GM21526 (cell line): ENCODE measurements around the gene CLIP3.

Source experiments
- ATAC-seq: cut with Tn5 transposase; IDR thresholded peaks from one replicate; pipeline ENCODE4 v1.9.1; 2021; ENCODE audit warnings: moderate library complexity; ENCODE audit not compliant: unreplicated experiment, low FRiP score

CLIP3 gene

GRCh38 chr19:36009633-36010379, 22.9 kb downstream of the CLIP3 start:
- no peak for ATAC-seq

GRCh38 chr19:36009220-36009619, 23.5 kb downstream of the CLIP3 start:
- no peak for ATAC-seq

DNA sequence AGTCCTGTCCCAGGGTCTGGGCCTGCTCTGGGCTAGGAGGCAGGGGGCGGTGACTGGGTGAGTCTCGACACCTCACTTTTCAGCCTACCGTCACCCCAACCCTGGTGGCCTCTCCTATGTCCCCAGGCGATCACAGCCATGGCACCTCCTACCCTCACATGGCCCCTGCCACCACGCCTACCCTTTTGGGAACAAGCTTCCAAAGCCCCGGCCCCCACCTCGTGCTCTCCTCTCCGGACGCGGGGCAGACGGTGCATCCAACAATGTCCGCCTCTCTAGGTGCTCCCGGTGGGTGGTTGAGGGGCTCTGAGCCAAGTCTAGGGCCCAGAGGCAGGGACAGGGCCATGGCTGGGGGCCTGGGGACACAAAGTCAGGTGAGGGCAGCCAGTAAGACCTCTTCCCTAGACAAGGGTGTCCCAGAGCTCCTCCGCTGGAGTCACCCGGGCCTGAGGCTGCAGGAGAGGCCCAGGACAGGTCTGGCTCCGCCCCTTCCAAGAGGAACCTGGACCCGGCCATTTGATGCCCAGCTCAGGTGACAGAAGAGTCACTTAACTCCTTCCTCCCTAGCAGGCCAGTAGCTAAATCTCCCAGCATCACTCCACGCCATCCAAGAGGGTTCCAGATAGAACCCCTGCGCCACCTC, 24.2 kb downstream of the CLIP3 start, which contains the start of gene SYNE4:
Gene SYNE4 (minus strand): TSS at position 478 of the 643 bp plus-strand sequence. CDS start 132 bp downstream, at position 346.
- no peak for ATAC-seq

GRCh38 chr19:36006955-36007354, 25.7 kb downstream of the CLIP3 start:
- ATAC-seq: no peak

DNA sequence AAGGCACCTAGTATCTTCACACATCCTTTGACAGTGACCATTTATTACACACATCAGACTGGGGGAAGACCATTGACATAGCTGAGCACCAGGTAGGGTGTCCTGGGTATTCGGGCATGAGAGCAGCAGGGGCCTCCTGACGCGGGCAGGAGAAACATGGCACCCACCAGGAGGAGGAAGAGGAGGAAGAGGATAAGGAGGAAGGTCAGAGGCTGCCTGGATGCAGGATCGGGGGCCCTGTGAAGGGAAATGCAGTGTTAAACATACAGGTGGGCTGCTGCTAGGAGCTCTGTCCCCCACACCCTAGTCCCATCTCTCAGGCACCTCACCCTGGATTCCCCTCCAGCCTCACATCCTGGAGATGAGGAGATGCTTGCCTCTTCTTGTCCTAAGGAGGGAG, 29.4 kb downstream of the CLIP3 start:
- no peak for ATAC-seq

- ATAC-seq: no peak
Observed at GRCh38 chr19:36001605-36002004, 31.1 kb downstream of the CLIP3 start.

GRCh38 chr19:35996777-35997176, 35.9 kb downstream of the CLIP3 start:
- ATAC-seq: no peak

DNA sequence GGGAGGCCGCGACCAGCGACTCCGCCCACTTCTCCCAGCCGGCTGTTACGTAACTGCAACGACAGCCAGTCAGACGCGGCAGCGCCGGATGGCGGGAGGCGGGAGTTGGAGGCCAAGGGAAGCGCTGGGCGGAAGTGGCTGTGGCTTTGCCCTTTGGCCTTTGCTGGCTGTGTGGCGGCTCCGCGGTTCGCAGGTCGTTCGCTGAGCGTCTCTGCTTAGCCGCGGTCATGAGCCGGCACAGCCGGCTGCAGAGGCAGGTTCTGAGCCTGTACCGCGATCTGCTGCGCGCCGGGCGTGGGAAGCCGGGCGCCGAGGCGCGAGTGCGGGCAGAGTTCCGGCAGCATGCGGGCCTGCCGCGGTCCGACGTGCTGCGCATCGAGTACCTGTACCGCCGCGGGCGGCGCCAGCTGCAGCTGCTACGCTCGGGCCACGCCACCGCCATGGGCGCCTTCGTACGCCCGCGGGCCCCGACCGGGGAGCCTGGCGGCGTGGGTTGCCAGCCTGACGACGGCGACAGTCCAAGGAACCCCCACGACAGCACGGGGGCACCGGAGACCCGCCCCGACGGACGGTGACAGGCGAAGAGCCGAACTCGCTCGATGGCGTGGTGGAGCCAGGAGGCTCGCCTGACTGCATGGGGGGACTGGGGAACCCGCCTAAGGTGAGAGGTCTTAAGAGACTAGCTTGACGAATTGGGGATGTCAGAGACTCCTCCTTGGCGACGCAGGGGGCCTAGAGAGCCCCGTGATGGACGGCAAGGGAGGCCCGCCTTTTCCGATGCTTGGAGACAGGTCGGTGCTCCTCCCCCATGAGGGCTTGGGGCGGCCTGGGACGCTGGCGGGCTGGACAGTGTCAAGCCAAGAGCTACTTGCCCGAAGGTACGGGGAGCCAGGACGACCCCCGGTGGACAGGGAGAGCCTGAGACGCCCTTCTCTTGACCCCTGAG, 37.4 kb downstream of the CLIP3 start, which contains the start of gene SDHAF1:
Gene SDHAF1 (plus strand): TSS at position 141 of the 946 bp plus-strand sequence. CDS start 87 bp downstream, at position 228.
- ATAC-seq: no peak

DNA sequence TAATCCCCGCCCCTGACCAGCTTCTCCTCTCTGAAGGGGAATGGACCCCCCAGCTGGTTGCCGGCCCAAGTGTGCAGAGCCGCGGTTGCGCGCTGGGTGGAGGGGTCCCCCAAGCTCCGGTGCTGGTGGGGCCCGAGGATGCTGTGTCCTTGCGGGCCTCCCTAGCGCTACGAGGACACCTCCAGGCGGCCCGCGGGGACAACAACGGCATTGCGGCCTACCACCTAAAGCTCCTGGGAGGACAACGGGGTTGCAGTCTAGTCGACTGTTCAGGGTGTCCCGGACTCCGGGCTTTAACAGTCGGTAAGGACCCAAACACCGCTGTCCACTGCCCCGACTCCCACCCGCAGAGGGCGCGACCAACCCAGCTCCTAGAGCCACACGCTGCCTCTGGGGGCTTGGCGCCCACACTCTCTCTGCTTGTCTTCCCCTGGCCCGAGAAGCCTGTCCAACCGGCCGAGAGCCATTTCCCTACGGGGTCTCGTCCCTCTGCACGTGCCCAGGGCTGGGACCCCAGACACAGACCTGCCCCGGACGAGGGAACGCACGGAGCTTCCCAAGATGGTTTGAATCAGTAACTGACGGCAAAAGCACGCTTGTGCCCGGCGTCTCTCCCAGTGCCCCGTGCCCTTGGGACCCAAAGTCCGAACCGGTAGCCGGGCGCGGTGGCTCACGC, 38.6 kb downstream of the CLIP3 start:
- ATAC-seq: no peak

GRCh38 chr19:35992907-35993765, 39.5 kb downstream of the CLIP3 start:
- ATAC-seq: no peak

DNA sequence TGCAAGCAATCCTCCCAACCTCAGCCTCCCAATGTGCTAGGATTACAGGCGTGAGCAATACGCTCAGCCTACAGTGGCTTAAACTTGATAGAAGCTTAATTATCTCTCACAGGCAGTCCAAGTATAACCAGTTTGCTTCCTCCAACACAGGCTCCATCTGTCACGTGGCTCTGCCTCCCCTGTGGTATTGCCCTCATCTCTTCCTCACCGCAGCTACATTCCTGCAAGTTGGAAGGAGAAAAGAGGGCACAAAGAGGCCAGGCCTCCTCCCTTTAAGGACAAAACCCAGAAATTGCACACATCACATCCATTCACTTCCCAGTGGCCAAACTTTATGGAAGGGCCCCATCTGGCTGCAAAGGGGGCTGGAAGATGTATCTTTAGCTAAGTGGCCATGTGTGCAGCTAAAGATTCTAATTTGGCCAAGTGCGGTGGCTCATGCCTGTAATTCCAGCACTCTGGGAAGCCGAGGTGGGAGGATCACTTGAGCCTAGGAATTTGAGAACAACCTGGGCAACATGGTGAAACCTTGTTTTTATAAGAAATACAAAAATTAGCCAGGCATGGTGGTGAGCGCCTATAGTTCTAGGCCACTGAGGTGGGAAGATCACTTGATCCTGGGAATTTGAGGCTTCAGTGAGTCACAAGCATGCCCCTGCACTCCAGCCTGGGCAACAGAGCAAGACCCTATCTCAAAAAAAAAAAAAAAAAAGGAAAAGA, 40.8 kb downstream of the CLIP3 start:
- no peak for ATAC-seq

DNA sequence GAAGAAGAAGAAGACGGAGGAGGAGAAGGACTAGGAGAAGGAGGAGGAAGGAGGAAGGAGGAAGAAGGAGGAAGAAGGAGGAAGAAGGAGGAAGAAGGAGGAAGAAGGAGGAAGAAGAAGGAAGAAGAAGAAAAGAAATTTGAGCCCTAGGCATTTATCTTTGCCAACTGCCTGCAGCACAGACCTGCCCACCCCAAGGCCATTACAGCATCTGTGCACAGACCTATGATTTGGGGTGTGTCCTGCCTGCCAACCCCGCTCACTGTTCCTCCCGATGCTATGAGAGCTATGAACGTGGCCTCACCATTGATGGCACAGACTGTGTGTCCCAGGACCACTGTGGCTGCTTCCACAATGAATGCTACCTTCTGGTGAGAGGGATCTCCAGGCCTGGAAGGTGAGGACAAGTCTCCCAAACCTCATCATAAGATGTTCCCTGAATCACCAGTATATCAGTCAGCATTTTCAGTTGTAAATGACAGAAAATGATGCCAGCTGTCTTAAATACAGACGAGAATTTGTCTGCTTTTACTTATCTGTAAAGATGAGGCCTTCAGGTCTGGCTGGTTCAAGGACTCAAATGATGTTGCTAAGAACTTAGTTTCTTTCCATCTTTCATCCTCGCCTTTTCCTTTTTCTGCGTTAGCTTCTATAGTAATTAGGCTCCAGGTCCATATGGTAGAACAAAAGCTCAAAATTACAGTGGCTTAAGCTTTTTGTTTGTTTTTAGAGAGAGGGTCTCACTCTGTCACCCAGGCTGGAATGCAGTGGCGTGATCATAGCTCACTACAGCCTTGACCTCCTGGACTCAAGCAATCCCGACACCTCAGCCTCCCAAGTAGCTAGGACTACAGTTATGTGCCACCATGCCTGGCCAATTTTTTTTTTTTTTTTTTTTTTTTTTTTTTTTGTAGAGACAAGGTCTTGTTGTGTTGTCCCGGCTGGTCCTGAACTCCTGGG, 41.6 kb downstream of the CLIP3 start:
- ATAC-seq: no peak

GRCh38 chr19:35990156-35990555, 42.5 kb downstream of the CLIP3 start:
- ATAC-seq: no peak

GRCh38 chr19:35988824-35989223, 43.8 kb downstream of the CLIP3 start:
- no peak for ATAC-seq

- no peak for ATAC-seq
Observed at GRCh38 chr19:35987571-35987896, 45.1 kb downstream of the CLIP3 start.

DNA sequence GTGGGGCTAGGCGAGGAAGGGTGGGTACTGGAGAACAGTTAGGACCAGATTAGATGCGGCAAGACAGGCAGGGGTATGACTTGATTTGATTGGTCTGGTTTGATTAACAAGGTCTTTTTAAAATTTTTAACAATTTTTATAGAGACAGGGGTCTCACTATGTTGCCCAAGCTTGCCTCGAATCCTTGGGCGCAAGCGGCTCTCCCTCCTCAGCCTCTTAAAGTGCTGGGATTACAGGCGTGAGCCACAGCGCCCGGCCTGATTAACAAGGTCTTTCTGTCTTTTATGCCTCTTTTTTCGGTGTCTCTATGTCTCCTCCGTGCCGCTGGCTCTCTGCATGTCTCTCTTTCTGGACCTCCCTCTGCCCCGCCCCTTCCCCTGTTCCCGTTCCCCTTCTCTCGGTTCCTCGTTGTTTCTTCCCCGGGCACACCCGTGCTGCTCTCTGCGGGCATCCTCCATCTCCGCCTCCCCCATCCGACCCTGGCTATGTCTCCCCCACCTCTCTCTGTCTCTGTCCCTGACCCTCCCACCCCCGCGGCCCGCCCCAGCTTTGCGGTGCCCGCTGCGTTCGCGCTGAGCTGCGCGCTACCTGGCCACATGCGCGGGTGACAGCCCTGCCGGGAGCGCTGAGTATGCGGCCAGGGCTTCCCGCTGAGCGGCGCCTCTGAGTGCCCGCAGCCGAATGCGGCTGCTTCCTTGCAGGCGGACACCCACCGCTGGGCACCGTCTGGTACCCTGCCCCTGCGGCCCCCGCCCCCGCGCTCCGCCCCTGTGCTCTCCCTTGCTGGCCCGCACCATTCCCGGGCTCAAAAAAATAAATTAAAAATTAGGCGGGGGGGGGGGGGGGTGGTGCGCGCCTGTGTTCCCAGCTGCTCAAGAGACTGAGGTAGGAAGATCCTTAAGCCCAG, 45.8 kb downstream of the CLIP3 start:
- no peak for ATAC-seq

GRCh38 chr19:35986111-35986510, 46.6 kb downstream of the CLIP3 start:
- ATAC-seq: no peak
